ENCODE results near the gene NTSR2.
"Not testable (repeated sequence)": the region's sequence is repeated elsewhere in the genome, so short reads cannot be mapped to it uniquely, and the experiment has no call there.

The NTSR2 gene

GRCh38 chr2:11679486-11680181 is 9.6 kb upstream of the NTSR2 start:
- no peak for DNase-seq

- DNase-seq = no peak
Observed at GRCh38 chr2:11679016-11679415, 9.0 kb upstream of the NTSR2 start.

GRCh38 chr2:11678306-11678960 is 8.4 kb upstream of the NTSR2 start:
- no peak for DNase-seq

GRCh38 chr2:11677136-11678055 is 7.4 kb upstream of the NTSR2 start:
- DNase-seq = no peak

GRCh38 chr2:11676640-11677039 is 6.6 kb upstream of the NTSR2 start:
- DNase-seq = no peak

- no peak for DNase-seq
Observed at GRCh38 chr2:11675423-11676112, 5.6 kb upstream of the NTSR2 start.

GRCh38 chr2:11674983-11675382 is 5.0 kb upstream of the NTSR2 start:
- no peak for DNase-seq

- no peak for DNase-seq
Observed at GRCh38 chr2:11672407-11672806, 2.4 kb upstream of the NTSR2 start.

- no peak for DNase-seq
Observed at GRCh38 chr2:11667866-11668637, 1.9 kb downstream of the NTSR2 start.

GRCh38 chr2:11667194-11667593 is 2.8 kb downstream of the NTSR2 start:
- DNase-seq = no peak

GRCh38 chr2:11665510-11666362 is 4.3 kb downstream of the NTSR2 start:
- DNase-seq = no peak

- no peak for DNase-seq
Observed at GRCh38 chr2:11665028-11665427, 5.0 kb downstream of the NTSR2 start.

- DNase-seq = no peak
Observed at GRCh38 chr2:11663427-11663826, 6.6 kb downstream of the NTSR2 start.

GRCh38 chr2:11662882-11663281 is 7.1 kb downstream of the NTSR2 start:
- no peak for DNase-seq

GRCh38 chr2:11661891-11662435 is 8.0 kb downstream of the NTSR2 start:
- DNase-seq = no peak

- DNase-seq = not testable (repeated sequence)
Observed at GRCh38 chr2:11660396-11660795, 9.6 kb downstream of the NTSR2 start.

- no peak for DNase-seq
Observed at GRCh38 chr2:11659851-11660250, 10.1 kb downstream of the NTSR2 start.

- DNase-seq = no peak
Observed at GRCh38 chr2:11659115-11659475, 10.9 kb downstream of the NTSR2 start.

- DNase-seq = no peak
Observed at GRCh38 chr2:11658208-11659114, 11.5 kb downstream of the NTSR2 start.

GRCh38 chr2:11657646-11658045 is 12.3 kb downstream of the NTSR2 start:
- DNase-seq = no peak
